Stomach smooth muscle (tissue), 2 donors: Measurements from ENCODE around the gene SUPT20H.

Source experiments
- H3K27ac ChIP-seq: one replicate; pipeline ENCODE4 v1.7.0; 2013; ENCODE audit warnings: mild to moderate bottlenecking, low read length, inconsistent platforms
- H3K27me3 ChIP-seq, 2 donors: one replicate each; pipeline ENCODE4 v1.7.0; 2013; ENCODE audit warnings: low read length in 2 of 2; ENCODE audit not compliant: insufficient read depth in 2 of 2, control insufficient read depth in 1 of 2
- H3K36me3 ChIP-seq, 2 donors: one replicate each; pipeline ENCODE4 v1.7.0; 2013; ENCODE audit warnings: low read length in 2 of 2; ENCODE audit not compliant: control insufficient read depth in 2 of 2, insufficient read depth in 2 of 2
- H3K4me1 ChIP-seq: one replicate; pipeline ENCODE4 v1.7.0; 2013; ENCODE audit warnings: low read length; ENCODE audit not compliant: control insufficient read depth, insufficient read depth
- H3K4me3 ChIP-seq, 2 donors: one replicate each; pipeline ENCODE4 v1.7.0; 2013; ENCODE audit warnings: low read length in 2 of 2
- H3K9ac ChIP-seq, 2 donors: one replicate each; pipeline ENCODE4 v1.7.0; 2013; ENCODE audit warnings: low read length in 2 of 2, mild to moderate bottlenecking in 1 of 2
- H3K9me3 ChIP-seq, 2 donors: one replicate each; pipeline ENCODE4 v1.7.0; 2013; ENCODE audit warnings: low read length in 2 of 2; ENCODE audit not compliant: control insufficient read depth in 2 of 2
- donor health status: healthy.
- donor health status: Pancreatic carcinoma.

SUPT20H gene

DNA sequence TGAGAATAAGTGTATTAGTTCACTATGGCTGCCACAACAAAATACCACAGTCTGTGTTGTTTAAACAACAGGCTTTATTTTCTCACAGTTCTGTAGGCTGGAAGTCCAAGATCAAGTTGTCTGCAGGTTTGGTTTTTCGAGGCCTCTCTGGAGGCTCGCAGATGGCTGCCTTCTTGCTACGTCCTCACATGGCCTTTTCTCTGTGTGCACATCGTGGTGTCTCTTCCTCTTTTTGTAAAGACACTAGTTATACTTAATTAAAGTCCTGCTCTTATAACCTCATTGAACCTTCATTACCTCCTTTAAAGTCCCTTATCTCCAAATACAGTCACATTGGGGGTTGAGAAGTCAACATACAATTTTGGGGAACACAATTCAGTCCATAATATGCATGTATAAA, 35.4 kb upstream of the SUPT20H start:
- no peak overlapping the region for H3K9ac ChIP-seq
- H3K36me3 ChIP-seq: no peaks in the 10 kb centered on the region
- H3K27me3 ChIP-seq: no peaks in the 10 kb centered on the region
- H3K27ac ChIP-seq: no peak overlapping the region
- H3K4me3 ChIP-seq: no peak overlapping the region
- H3K4me1 ChIP-seq: no peaks in the 10 kb centered on the region
- no peaks in the 10 kb centered on the region for H3K9me3 ChIP-seq

DNA sequence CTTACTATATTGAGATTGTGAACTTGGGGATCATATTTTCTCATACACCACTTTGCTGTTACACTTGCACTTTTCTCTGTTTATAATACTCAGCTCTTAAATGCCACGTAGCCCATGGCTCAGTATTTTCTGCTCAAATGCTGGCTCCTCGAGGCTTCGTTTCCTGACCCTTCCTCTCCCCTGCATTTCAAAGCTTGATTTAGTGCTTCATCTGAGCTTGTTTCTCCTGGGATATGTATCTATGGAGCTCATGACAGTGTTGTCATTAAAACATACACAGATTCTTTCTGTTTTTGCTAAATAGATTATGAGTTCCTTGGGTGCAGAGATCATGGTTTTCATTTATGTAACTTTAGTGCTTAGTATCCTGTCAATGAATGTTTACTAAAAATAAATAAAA, 34.6 kb upstream of the SUPT20H start:
- no peaks in the 10 kb centered on the region for H3K36me3 ChIP-seq
- H3K4me3 ChIP-seq: no peak overlapping the region
- no peak overlapping the region for H3K27ac ChIP-seq
- H3K4me1 ChIP-seq: no peaks in the 10 kb centered on the region
- H3K9me3 ChIP-seq: no peaks in the 10 kb centered on the region
- H3K27me3 ChIP-seq: no peaks in the 10 kb centered on the region
- H3K9ac ChIP-seq: no peak overlapping the region

DNA sequence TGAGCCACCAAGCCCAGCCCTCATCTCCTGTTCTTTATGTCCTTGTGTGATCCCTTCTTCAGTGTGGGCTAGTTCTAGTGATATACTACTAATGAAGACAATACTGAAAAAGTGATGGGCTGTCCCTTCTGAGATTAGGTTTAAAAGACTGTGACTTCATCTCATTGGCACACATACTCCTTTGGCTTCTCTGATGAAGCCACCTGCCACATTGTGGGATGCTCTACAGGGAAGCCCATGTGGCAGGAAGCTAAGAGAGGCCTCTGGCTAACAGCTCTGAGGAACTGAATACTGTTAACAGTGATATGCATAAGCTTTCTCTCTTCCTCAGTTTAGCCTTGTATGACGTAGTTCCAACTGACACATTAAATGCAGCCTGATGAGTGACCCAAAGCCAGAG, 32.3 kb upstream of the SUPT20H start:
- H3K9ac ChIP-seq: no peak overlapping the region
- H3K27ac ChIP-seq: no peak overlapping the region
- H3K27me3 ChIP-seq: no peaks in the 10 kb centered on the region
- no peaks in the 10 kb centered on the region for H3K9me3 ChIP-seq
- H3K4me1 ChIP-seq: no peaks in the 10 kb centered on the region
- no peaks in the 10 kb centered on the region for H3K36me3 ChIP-seq
- no peak overlapping the region for H3K4me3 ChIP-seq

DNA sequence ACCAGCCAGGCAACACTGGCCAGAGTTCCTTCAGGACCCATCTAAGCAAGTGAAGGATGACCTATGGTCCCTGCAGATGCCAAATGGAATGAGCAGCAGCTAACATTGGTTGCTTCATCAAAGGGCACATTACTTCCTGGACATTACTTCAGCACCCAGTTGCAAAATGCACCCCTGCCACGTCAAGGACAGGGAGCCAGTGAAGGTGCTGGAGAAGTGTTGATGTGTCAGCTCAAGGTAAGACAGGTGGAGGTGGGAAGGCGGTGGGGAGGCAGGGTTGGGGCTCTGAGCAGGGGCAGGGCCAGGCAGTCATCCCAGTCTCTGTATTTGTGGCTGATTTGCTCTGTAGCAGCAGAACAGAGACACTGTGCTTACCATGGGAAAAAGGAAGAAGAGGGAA, 31.4 kb upstream of the SUPT20H start:
- no peaks in the 10 kb centered on the region for H3K27me3 ChIP-seq
- H3K9me3 ChIP-seq: no peaks in the 10 kb centered on the region
- no peak overlapping the region for H3K4me3 ChIP-seq
- no peaks in the 10 kb centered on the region for H3K4me1 ChIP-seq
- no peak overlapping the region for H3K9ac ChIP-seq
- H3K36me3 ChIP-seq: no peaks in the 10 kb centered on the region
- H3K27ac ChIP-seq: no peak overlapping the region

DNA sequence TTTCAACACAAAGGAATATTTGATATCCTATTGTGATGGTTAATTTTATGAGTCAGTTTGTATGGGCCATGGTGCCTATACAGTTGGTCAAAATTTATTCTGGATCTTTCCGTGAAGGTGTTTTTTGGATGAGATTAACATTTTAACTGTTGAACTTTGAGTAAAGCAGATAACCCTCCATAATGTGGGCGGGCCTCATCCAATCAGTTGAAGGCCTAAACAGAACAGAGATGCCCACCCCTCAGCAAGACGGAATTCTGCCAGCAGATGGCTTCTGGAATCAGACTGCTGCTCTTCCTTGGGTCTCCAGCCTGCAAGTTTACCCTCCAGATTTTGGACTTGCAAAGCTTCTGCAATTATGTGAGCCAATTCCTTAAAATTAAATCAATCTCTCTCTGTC, 30.0 kb upstream of the SUPT20H start:
- Histone ChIP-seq H3K9ac (no peak overlapping the region), H3K4me3 (no peak overlapping the region), H3K27me3 (no peaks in the 10 kb centered on the region), H3K27ac (no peak overlapping the region), H3K36me3 (no peaks in the 10 kb centered on the region), H3K9me3 (no peaks in the 10 kb centered on the region), H3K4me1 (no peaks in the 10 kb centered on the region)

DNA sequence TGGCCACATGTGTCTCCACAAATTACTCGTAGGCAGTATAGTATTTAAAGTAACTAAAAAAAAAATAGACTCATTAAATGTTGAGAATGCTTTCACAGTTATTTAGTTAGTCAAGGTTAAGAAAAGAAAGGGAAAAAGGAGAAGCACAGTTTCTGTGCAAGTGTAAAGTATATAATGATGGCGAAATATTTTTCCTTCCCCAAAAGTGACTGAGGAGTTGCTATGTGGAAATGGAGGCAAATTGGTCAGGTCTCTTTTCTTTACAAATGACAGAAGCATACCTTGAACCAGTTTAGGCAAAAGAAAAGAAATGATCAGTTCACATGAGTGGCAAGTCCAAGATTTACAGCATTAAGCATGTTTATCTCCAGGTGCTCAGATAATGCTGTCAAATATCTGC, 28.0 kb upstream of the SUPT20H start:
- Histone ChIP-seq H3K9me3 (no peaks in the 10 kb centered on the region), H3K27me3 (no peaks in the 10 kb centered on the region), H3K27ac (no peak overlapping the region), H3K4me1 (no peaks in the 10 kb centered on the region), H3K9ac (no peak overlapping the region), H3K4me3 (no peak overlapping the region), H3K36me3 (no peaks in the 10 kb centered on the region)

DNA sequence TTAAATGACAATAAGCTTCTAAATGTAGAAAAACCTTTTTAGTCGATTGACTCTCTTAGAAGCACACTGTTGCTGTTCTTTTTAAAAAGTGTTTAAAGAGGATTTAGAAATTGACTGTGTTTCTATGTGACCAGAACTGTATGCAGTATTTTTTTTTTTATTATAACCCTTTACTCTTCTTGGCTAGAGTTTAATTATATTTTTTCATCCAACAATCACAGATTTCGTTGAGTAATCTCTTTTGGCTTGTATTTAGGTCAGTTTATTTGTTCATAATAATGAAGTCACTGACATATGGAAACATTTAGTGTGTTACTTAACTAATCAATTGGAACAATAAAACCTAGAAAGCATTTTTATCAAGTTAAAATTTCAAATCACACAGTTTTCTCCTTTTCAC, 26.1 kb upstream of the SUPT20H start:
- H3K4me3 ChIP-seq: no peak overlapping the region
- no peaks in the 10 kb centered on the region for H3K9me3 ChIP-seq
- no peaks in the 10 kb centered on the region for H3K36me3 ChIP-seq
- H3K27me3 ChIP-seq: no peaks in the 10 kb centered on the region
- H3K4me1 ChIP-seq: no peaks in the 10 kb centered on the region
- H3K27ac ChIP-seq: no peak overlapping the region
- H3K9ac ChIP-seq: no peak overlapping the region

DNA sequence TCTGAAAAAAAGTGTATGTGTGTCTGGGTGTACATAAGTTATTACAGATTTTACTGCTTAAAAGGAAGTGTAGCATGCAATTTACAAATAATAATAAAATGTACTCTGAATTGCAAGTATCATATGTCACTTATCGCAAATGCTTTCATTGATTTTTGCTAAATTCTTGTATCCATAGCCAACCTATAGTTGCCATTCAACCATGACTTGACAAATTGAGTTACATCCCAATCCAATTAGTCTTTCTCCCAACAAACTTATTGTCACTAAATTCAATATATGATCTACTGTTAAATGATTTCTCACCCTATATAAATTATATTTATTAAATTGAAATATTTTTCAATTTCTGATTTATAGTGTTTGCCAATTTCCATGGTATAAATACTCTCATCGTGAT, 17.3 kb upstream of the SUPT20H start:
- no peak overlapping the region for H3K27ac ChIP-seq
- no peaks in the 10 kb centered on the region for H3K4me1 ChIP-seq
- H3K27me3 ChIP-seq: no peaks in the 10 kb centered on the region
- no peak overlapping the region for H3K4me3 ChIP-seq
- H3K36me3 ChIP-seq: no peaks in the 10 kb centered on the region
- H3K9me3 ChIP-seq: no peaks in the 10 kb centered on the region
- H3K9ac ChIP-seq: no peak overlapping the region

DNA sequence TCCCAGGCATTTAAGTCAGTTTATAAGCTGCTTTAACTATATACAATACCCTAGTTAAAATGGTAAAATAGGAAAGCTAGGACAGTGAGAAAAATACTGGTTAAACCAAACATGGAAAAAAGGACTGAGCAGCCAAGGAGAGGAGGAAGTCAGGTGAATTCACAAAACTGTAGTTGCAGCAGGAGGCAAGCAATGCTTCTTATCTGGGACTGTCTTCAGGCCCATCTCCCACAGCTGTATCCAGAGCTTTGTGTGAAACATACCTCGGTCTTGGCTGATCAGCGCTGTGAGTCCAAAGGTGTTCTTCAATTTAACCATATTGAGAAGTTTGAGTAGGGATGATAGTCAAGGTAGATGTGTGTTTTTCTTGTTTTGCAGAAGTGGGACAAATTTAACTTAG, 15.7 kb upstream of the SUPT20H start:
- H3K9me3 ChIP-seq: no peaks in the 10 kb centered on the region
- no peaks in the 10 kb centered on the region for H3K36me3 ChIP-seq
- no peak overlapping the region for H3K4me3 ChIP-seq
- no peaks in the 10 kb centered on the region for H3K4me1 ChIP-seq
- no peaks in the 10 kb centered on the region for H3K27me3 ChIP-seq
- no peak overlapping the region for H3K9ac ChIP-seq
- H3K27ac ChIP-seq: no peak overlapping the region

DNA sequence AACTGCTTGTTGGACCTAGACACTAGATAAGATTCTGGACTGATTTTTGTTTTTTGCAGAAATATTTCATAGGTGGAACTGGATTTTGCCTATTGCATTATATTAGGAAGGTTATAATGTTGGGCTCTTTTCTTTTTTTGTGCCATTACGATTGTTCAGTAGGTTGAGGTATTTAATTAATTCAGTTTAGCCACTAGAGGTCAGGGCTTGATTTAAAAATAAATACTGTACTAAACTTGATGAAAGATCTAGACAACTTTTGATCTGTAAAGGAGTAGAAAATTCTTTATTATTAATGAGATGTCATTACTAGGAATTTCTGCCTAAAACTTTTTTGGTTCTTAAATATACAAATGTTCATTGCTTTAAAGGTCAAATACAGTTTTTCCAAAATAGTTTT, 15.2 kb upstream of the SUPT20H start:
- no peaks in the 10 kb centered on the region for H3K9me3 ChIP-seq
- no peak overlapping the region for H3K27ac ChIP-seq
- no peak overlapping the region for H3K9ac ChIP-seq
- H3K4me3 ChIP-seq: no peak overlapping the region
- H3K4me1 ChIP-seq: no peaks in the 10 kb centered on the region
- no peaks in the 10 kb centered on the region for H3K27me3 ChIP-seq
- no peaks in the 10 kb centered on the region for H3K36me3 ChIP-seq

DNA sequence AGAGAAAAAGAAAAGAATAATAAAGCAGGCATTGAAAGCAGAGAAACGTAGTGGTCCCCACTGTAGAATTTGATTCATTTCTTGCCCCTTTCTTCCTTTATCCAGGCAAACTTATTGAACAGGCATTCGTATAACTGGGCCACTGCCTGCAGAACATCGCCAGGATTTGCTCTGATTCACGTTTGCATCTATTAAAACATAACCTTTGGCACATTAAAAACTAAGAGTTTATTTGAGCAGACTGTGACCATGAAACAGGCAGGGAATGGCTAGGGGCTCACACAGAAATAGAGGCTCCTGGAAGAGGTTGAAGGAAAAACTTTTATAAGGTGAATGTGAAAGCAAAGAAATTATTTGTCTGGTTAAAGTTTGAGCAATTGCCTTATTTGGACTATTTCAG, 12.5 kb upstream of the SUPT20H start:
- H3K27me3 ChIP-seq: no peaks in the 10 kb centered on the region
- H3K4me3 ChIP-seq: no peak overlapping the region
- no peaks in the 10 kb centered on the region for H3K36me3 ChIP-seq
- H3K9me3 ChIP-seq: no peaks in the 10 kb centered on the region
- H3K27ac ChIP-seq: no peak overlapping the region
- H3K4me1 ChIP-seq: no peaks in the 10 kb centered on the region
- H3K9ac ChIP-seq: no peak overlapping the region

DNA sequence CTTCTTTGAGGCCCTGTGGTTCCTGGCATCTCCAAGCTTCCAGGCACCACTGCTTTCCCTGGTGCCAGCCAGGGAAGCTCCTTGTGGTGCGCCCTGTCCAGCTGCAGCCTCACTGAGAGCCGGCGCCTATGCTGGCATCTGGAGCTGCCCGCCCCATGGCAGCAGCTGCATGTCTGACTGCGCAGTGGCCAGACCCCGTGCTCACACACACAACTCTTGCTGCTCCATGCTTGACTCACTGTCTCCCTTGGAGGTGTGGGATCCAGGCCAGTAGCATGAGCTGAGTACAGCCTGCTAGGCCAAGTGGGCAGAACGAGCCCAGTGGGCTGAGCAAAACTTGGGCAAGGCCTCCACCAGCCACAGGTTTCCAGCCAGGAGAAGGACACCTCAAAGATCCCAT, 11.5 kb upstream of the SUPT20H start:
- Histone ChIP-seq H3K9ac (no peak overlapping the region), H3K9me3 (no peaks in the 10 kb centered on the region), H3K27me3 (no peaks in the 10 kb centered on the region), H3K4me3 (no peak overlapping the region), H3K36me3 (no peaks in the 10 kb centered on the region), H3K27ac (no peak overlapping the region), H3K4me1 (no peaks in the 10 kb centered on the region)
